NCI-H2081 treated with DMSO at 0.1 percent for 48 hours (cell line): ENCODE measurements around the gene RAMP3.

Source experiments
- DNase-seq: peaks from one replicate; lab custom pipeline; 2025; lab: John Stamatoyannopoulos, UW

Gene RAMP3

GRCh38 chr7:45179666-45180065 lies 22.1 kb downstream of the RAMP3 start:
- no peak for DNase-seq

GRCh38 chr7:45180084-45180986 lies 22.7 kb downstream of the RAMP3 start:
- no peak for DNase-seq

DNA sequence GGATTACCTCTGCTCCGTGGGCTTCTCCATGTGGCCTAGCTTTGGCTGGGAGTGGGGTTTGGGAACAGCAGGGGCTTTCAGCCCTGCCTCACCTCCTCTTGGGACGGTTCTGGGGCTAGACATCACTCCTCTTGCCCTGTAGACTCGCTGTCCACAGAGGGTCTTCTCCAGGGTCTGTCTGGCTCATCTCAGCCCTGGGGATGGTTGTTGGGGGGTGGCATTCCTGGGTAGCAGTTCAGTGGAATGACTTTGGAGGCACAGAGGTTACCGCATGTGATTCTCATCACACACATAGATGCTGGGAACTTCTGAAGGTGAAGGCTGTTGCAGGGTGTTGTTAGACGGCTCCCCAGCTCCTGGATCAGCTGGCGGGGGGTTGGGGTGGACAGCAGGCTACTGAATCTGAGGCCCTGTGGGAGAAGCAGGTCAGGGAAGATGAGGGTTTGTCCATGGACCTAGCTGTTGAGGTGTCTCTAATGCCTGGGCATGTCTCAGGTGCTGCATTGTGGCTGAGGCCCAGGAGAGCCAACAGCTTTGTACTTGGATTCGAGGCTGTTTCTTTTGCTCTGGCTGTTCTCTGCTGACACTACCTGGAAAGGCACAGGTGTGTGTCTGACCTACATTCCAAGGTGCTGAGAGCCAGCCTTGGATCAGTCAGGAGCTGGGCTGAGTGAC lies 23.8 kb downstream of the RAMP3 start:
- DNase-seq = no peak

GRCh38 chr7:45181991-45182855 lies 24.6 kb downstream of the RAMP3 start:
- DNase-seq = no peak

DNA sequence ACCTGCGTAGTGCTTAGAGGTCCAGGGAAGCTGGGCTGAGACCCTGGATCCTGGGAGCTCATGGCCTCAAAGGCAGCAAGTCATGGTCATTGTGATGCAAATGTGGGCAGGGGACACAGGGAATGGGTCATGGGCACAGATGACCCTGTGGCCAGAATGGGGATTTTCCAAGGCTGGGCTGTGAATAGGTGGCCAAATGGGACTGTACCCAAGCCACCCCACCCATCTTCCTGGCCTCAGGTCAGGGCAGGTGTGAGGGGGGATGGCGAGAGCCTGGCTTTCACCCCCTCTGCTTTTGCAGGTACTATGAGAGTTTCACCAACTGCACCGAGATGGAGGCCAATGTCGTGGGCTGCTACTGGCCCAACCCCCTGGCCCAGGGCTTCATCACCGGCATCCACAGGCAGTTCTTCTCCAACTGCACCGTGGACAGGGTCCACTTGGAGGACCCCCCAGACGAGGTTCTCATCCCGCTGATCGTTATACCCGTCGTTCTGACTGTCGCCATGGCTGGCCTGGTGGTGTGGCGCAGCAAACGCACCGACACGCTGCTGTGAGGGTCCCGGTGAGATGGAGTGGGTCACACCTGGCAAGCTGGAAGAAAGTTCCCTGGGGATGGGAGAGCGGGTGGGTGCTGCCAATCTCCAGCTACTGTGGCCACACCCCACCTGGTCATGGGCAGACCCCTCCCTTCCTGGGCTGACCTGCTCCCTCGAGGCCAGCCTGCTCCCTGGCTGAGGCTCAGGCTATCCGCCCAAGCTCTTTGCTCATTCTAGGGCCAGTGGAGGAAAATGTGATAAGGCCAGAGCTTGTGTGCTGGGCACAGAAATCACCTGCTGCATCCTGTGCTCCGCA lies 25.5 kb downstream of the RAMP3 start:
- no peak for DNase-seq

GRCh38 chr7:45183711-45184210 lies 26.2 kb downstream of the RAMP3 start:
- no peak for DNase-seq

GRCh38 chr7:45184326-45185027 lies 26.9 kb downstream of the RAMP3 start:
- DNase-seq = no peak

GRCh38 chr7:45185028-45185863 lies 27.7 kb downstream of the RAMP3 start:
- DNase-seq = no peak

- no peak for DNase-seq
Observed at GRCh38 chr7:45185864-45186250, 28.3 kb downstream of the RAMP3 start.

DNA sequence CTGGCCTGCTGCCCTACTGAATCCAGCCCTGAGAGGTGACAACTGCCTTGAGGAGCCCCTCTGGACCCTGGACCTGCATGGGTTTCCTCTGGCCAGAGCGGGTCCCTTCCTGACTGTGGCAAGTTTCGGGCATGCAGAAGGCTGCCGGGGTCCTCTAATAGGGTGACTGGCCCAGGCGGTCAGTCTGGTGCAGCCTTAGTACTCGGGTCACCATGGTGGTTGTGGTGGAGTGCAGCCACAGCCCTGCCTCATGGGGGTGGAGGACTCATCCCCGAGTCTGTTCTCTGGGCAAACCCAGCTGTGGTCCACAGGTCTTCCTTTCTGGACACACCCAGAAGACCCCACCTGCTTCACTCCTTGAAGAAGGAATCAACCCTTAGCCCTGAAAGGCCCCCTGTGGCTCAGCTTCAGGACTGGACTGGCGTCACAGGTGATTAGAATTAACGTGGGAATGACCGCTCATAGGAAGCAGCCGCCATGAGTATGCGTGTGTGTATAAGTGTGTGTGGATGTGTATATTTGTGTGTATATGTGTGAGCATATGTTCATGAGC lies 28.7 kb downstream of the RAMP3 start:
- DNase-seq = no peak

DNA sequence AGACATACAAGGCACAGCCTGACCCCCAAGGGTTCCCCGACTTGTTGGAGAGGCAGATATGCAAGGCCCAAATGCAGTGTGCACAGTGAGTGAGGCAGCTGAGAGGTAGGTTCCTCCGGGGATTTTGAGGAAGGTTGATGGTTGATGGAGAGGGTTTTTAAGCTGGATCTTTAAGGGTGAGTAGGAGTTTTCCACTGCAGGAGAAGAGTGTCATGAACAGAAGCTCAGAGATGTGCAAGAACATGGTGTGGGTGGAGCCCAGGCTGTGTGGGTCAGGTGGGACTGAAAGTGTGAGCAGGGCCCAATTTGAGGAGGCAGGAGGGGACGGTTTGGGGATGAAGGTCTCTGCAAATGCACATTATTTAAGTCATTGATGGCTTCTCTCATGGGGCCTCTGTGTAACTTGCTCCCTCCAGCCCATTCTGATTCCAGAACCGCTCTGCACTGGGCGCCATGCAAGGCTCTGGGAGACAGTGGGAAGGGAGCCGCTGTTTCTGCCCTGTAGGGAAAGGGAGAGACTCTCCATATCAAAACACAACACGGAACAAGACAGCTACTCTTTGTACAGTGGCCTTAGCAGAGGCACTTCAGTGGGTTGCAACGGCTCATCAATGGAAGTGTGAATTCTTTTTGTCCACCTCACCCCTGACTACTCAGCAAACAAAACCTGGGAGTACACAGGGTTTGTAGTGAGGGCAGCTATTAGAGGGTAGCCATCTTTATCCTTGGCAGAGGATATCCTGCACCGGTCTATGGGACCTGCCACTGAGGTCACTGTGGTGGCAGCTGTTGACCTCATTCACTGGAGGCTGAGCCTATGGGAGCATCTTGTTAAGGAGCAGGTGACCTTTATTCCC lies 29.7 kb downstream of the RAMP3 start:
- no peak for DNase-seq

GRCh38 chr7:45187946-45188411 lies 30.4 kb downstream of the RAMP3 start:
- DNase-seq = no peak

DNA sequence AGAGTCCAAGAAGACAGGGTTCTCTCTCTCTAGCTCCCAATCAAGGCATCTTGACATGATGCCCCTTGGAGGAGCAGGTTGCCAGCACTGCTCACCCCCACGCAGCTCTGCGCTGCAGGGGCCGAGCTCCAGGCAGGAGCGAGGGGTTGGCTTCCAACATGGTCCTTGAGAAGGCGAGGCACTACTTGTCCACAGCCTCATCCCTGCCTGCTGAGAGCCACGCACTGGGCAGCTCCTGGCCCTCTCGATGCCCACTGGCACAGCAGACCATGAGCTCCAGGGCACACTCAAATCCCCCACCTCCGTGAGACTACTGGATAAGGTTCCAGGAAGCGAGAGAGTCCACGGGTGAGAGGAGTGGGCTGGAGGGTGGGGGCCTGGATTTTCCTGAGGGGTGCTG lies 31.1 kb downstream of the RAMP3 start:
- no peak for DNase-seq

DNA sequence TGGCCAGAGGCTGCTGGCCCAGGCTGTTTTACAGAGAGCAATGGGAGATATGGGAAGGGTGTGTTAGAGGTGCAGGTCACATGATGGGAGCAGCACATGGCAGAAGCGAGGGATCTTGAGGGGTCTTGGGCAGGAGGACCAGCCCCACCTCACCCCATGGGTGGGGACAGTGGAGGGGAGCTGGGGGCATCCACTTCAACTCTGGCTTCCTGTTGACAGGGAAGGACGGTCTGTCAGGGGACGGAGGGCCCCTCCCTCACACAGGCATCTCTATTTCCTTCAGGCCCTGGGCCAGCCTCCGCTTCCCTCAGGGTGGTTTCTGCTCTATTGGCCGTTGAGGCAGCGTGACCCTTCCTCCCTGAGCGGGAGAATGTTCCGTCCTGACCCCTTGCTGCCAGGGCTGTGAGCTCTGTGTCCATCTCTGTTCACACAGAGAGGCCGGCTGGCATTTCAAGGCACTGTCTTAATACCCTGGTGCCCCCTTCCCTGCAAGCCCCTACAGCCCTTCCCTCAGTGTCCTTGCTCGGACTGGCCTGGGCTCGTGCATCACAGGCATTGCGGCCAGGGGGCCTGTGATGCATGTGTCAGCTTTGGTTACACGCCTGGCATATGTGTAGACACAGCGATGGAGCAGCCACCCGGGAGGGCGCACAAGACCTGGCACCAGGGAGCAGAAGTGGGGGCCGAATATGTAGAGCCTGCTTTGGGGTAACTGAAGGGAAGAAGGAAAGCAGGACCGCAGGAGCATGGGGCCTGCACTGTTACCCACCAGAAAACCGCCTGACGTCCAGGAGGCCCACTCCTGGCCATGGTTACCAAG lies 31.8 kb downstream of the RAMP3 start:
- no peak for DNase-seq

GRCh38 chr7:45190406-45191165 lies 33.0 kb downstream of the RAMP3 start:
- DNase-seq = no peak

GRCh38 chr7:45191396-45191795 lies 33.8 kb downstream of the RAMP3 start:
- no peak for DNase-seq

- no peak for DNase-seq
Observed at GRCh38 chr7:45192621-45193041, 35.0 kb downstream of the RAMP3 start.
